ENCODE results near the gene REV3L.

REV3L gene

GRCh38 chr6:111484633-111484930 is 1.6 kb upstream of the REV3L start:
- no peak for DNase-seq (ENCODE audit: low read depth)
- H3K4me3 ChIP-seq (ENCODE audit: low read length): peak overlapping the region; percentile 69
- TF ChIP-seq CTCF (IDR thresholded peaks at IDR 0.05; ENCODE audit: insufficient read depth, low read depth, low read length, missing control alignments): no peak

- TF ChIP-seq CTCF (IDR thresholded peaks at IDR 0.05; ENCODE audit: insufficient read depth, low read depth, low read length, missing control alignments): no peak
- peak overlapping the region; percentile 69 for H3K4me3 ChIP-seq (ENCODE audit: low read length)
- DNase-seq (ENCODE audit: low read depth): peak; percentile 91
These were observed 966 bp upstream of the REV3L start for GRCh38 chr6:111483736-111484632.

- DNase-seq (ENCODE audit: low read depth): peak; percentile 48
- no peak for TF ChIP-seq CTCF (IDR thresholded peaks at IDR 0.05; ENCODE audit: insufficient read depth, low read depth, low read length, missing control alignments)
- H3K4me3 ChIP-seq (ENCODE audit: low read length): peak overlapping the region; percentile 83
These were observed 645 bp downstream of the REV3L start for GRCh38 chr6:111482188-111482958.

- H3K4me3 ChIP-seq (ENCODE audit: low read length): peak overlapping the region; percentile 83
- TF ChIP-seq CTCF (IDR thresholded peaks at IDR 0.05; ENCODE audit: insufficient read depth, low read depth, low read length, missing control alignments): no peak
- peak; percentile 38 for DNase-seq (ENCODE audit: low read depth)
These were observed 1.2 kb downstream of the REV3L start for GRCh38 chr6:111481836-111482187.

GRCh38 chr6:111480988-111481822 is 1.8 kb downstream of the REV3L start:
- H3K4me3 ChIP-seq (ENCODE audit: low read length): peak overlapping the region; percentile 83
- no peak for TF ChIP-seq CTCF (IDR thresholded peaks at IDR 0.05; ENCODE audit: insufficient read depth, low read depth, low read length, missing control alignments)
- DNase-seq (ENCODE audit: low read depth): no peak

- peak; percentile 51 for TF ChIP-seq CTCF (IDR thresholded peaks at IDR 0.05; ENCODE audit: insufficient read depth, low read depth, low read length, missing control alignments)
- H3K4me3 ChIP-seq (ENCODE audit: low read length): no peak overlapping the region
- peak; percentile 65 for DNase-seq (ENCODE audit: low read depth)
These were observed 4.3 kb downstream of the REV3L start for GRCh38 chr6:111478749-111479148.

Measured in epithelial cell of esophagus (primary cell).